ENCODE results near the gene GDNF.

GDNF gene

DNA sequence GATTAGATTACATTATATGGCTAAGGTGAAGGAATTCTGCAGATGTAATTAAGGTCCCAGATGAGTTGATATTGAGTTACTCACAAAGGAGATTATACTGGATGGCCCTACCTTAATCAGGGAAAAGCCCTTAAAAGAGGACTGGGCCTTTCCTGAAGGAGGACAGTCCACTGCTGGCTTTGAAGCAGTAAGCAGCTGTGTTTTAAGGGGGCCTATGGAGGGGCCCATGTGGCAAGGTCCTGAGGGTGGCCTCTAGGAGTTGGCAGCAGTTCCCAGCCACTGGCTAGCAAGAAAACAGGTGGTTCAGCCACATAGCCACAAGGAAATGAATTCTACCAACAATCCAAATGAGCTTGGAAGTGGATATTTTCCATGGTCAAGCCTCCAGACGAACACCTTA is 36.4 kb upstream of the GDNF start:
- Histone ChIP-seq H3K9me3 (ENCODE audit: control insufficient read depth, insufficient read depth, low read depth, low read length) (no peaks in the 10 kb centered on the region), H3K27ac (ENCODE audit: extremely low read depth, low read depth, low read length) (no peak overlapping the region), H3K4me3 (ENCODE audit: low read depth, low read length) (no peak overlapping the region), H3K4me1 (ENCODE audit: control insufficient read depth, insufficient read depth, low read length) (no peaks in the 10 kb centered on the region), H3K36me3 (ENCODE audit: control insufficient read depth in 2 of 2, insufficient read depth in 1 of 2, low read length in 2 of 2) (no peaks in the 10 kb centered on the region)
- POLR2A ChIA-PET: no interaction called here
- TF ChIP-seq ZNF501 (tag by site-specific recombination; IDR thresholded peaks at IDR 0.05): no peak
- CTCF ChIA-PET: interaction anchor here (0.6 kb wide), 2 partner anchors 8 to 27 kb away, joined by 3 read pairs; no protein-coding TSS in a partner anchor

GRCh38 chr5:37875051-37875787 is 35.4 kb upstream of the GDNF start:
- CTCF ChIA-PET: interaction anchor here (0.6 to 0.9 kb wide), 3 partner anchors 20 to 462 kb away, joined by 3 read pairs; no protein-coding TSS in a partner anchor
- no peak overlapping the region for H3K4me3 ChIP-seq (ENCODE audit: low read depth, low read length)
- TF ChIP-seq ZIC2 (tag by site-specific recombination; IDR thresholded peaks at IDR 0.05): peak; percentile 25; the same call in 1 of the 2 replicates
- TF ChIP-seq ZNF37A (tag by site-specific recombination; IDR thresholded peaks at IDR 0.05): no peak

GRCh38 chr5:37873988-37874387 is 34.1 kb upstream of the GDNF start:
- CTCF ChIA-PET: no interaction called here
- no peaks in the 10 kb centered on the region for H3K4me1 ChIP-seq (ENCODE audit: control insufficient read depth, insufficient read depth, low read length)
- H3K36me3 ChIP-seq (ENCODE audit: control insufficient read depth in 2 of 2, insufficient read depth in 1 of 2, low read length in 2 of 2): no peaks in the 10 kb centered on the region
- no peak overlapping the region for H3K27ac ChIP-seq (ENCODE audit: extremely low read depth, low read depth, low read length)
- TF ChIP-seq, protein P1, sequence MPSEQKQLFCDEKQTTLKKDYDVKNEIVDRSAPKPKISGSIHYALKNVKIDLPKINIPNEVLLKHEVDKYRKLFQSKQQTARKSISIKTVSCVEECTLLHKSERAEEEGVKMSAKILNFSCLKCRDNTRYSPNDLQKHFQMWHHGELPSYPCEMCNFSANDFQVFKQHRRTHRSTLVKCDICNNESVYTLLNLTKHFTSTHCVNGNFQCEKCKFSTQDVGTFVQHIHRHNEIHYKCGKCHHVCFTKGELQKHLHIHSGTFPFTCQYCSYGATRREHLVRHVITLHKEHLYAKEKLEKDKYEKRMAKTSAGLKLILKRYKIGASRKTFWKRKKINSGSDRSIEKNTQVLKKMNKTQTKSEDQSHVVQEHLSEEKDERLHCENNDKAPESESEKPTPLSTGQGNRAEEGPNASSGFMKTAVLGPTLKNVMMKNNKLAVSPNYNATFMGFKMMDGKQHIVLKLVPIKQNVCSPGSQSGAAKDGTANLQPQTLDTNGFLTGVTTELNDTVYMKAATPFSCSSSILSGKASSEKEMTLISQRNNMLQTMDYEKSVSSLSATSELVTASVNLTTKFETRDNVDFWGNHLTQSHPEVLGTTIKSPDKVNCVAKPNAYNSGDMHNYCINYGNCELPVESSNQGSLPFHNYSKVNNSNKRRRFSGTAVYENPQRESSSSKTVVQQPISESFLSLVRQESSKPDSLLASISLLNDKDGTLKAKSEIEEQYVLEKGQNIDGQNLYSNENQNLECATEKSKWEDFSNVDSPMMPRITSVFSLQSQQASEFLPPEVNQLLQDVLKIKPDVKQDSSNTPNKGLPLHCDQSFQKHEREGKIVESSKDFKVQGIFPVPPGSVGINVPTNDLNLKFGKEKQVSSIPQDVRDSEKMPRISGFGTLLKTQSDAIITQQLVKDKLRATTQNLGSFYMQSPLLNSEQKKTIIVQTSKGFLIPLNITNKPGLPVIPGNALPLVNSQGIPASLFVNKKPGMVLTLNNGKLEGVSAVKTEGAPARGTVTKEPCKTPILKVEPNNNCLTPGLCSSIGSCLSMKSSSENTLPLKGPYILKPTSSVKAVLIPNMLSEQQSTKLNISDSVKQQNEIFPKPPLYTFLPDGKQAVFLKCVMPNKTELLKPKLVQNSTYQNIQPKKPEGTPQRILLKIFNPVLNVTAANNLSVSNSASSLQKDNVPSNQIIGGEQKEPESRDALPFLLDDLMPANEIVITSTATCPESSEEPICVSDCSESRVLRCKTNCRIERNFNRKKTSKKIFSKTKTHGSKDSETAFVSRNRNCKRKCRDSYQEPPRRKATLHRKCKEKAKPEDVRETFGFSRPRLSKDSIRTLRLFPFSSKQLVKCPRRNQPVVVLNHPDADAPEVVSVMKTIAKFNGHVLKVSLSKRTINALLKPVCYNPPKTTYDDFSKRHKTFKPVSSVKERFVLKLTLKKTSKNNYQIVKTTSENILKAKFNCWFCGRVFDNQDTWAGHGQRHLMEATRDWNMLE (tag by site-specific recombination; conservative IDR thresholded peaks at IDR 0.05; ENCODE audit: low read depth): no peak
- no peak for TF ChIP-seq ZSCAN30 (tag by site-specific recombination; IDR thresholded peaks at IDR 0.05)
- TF ChIP-seq ZSCAN23 (tag by site-specific recombination; IDR thresholded peaks at IDR 0.05): no peak
- TF ChIP-seq ZNF214 (tag by site-specific recombination; IDR thresholded peaks at IDR 0.05; ENCODE audit: borderline replicate concordance): no peak
- TF ChIP-seq, protein P2, sequence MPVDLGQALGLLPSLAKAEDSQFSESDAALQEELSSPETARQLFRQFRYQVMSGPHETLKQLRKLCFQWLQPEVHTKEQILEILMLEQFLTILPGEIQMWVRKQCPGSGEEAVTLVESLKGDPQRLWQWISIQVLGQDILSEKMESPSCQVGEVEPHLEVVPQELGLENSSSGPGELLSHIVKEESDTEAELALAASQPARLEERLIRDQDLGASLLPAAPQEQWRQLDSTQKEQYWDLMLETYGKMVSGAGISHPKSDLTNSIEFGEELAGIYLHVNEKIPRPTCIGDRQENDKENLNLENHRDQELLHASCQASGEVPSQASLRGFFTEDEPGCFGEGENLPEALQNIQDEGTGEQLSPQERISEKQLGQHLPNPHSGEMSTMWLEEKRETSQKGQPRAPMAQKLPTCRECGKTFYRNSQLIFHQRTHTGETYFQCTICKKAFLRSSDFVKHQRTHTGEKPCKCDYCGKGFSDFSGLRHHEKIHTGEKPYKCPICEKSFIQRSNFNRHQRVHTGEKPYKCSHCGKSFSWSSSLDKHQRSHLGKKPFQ (tag by site-specific recombination; IDR thresholded peaks at IDR 0.05): no peak
- no peak for TF ChIP-seq ZBTB6 (tag by site-specific recombination; IDR thresholded peaks at IDR 0.05)
- TF ChIP-seq ZNF302 (tag by site-specific recombination; IDR thresholded peaks at IDR 0.05; ENCODE audit: low read depth): no peak
- POLR2A ChIA-PET: no interaction called here
- no peak overlapping the region for H3K4me3 ChIP-seq (ENCODE audit: low read depth, low read length)
- H3K9me3 ChIP-seq (ENCODE audit: control insufficient read depth, insufficient read depth, low read depth, low read length): no peaks in the 10 kb centered on the region

More at GRCh38 chr5:37875051-37875787, 35.4 kb upstream of the GDNF start:
- Histone ChIP-seq H3K27ac (ENCODE audit: extremely low read depth, low read depth, low read length) (no peak overlapping the region), H3K9me3 (ENCODE audit: control insufficient read depth, insufficient read depth, low read depth, low read length) (no peaks in the 10 kb centered on the region), H3K4me1 (ENCODE audit: control insufficient read depth, insufficient read depth, low read length) (no peaks in the 10 kb centered on the region), H3K36me3 (ENCODE audit: control insufficient read depth in 2 of 2, insufficient read depth in 1 of 2, low read length in 2 of 2) (no peaks in the 10 kb centered on the region)
- POLR2A ChIA-PET: no interaction called here

All from HEK293 (cell line).